HG03064 (cell line): ENCODE data around the gene POLQ.
"Not testable (repeated sequence)": the region's sequence is repeated elsewhere in the genome, so short reads cannot be mapped to it uniquely, and the experiment has no call there.

Source experiments
- ATAC-seq: cut with Tn5 transposase; IDR thresholded peaks from one replicate; pipeline ENCODE4 v1.9.1; 2021; ENCODE audit warnings: low read depth; ENCODE audit not compliant: unreplicated experiment

Gene POLQ

GRCh38 chr3:121515313-121515712, 30.5 kb downstream of the POLQ start:
- ATAC-seq = no peak

- no peak for ATAC-seq
Measured at GRCh38 chr3:121514496-121514895, 31.3 kb downstream of the POLQ start.

GRCh38 chr3:121508389-121508788, 37.4 kb downstream of the POLQ start:
- no peak for ATAC-seq

GRCh38 chr3:121505256-121505655, 40.5 kb downstream of the POLQ start:
- ATAC-seq = no peak

GRCh38 chr3:121504618-121505017, 41.2 kb downstream of the POLQ start:
- ATAC-seq = no peak

- ATAC-seq = no peak
Measured at GRCh38 chr3:121496786-121497185, 49.0 kb downstream of the POLQ start.

- no peak for ATAC-seq
Measured at GRCh38 chr3:121493431-121493830, 52.4 kb downstream of the POLQ start.

- ATAC-seq = no peak
Measured at GRCh38 chr3:121491683-121492320, 54.0 kb downstream of the POLQ start.

GRCh38 chr3:121490161-121490560, 55.6 kb downstream of the POLQ start:
- no peak for ATAC-seq

GRCh38 chr3:121488628-121489027, 57.2 kb downstream of the POLQ start:
- ATAC-seq = no peak

GRCh38 chr3:121483290-121483689, 62.5 kb downstream of the POLQ start:
- no peak for ATAC-seq

GRCh38 chr3:121482660-121483059, 63.1 kb downstream of the POLQ start:
- no peak for ATAC-seq

GRCh38 chr3:121481106-121481880, 64.5 kb downstream of the POLQ start:
- no peak for ATAC-seq

GRCh38 chr3:121477589-121477988, 68.2 kb downstream of the POLQ start:
- ATAC-seq = no peak

- ATAC-seq = no peak
Measured at GRCh38 chr3:121473001-121473400, 72.8 kb downstream of the POLQ start.

GRCh38 chr3:121467085-121467484, 78.7 kb downstream of the POLQ start:
- no peak for ATAC-seq

- ATAC-seq = no peak
Measured at GRCh38 chr3:121463745-121464144, 82.0 kb downstream of the POLQ start.

GRCh38 chr3:121462565-121462964, 83.2 kb downstream of the POLQ start:
- no peak for ATAC-seq

GRCh38 chr3:121451752-121452151, 94.0 kb downstream of the POLQ start:
- ATAC-seq = not testable (repeated sequence)

- ATAC-seq = no peak
Measured at GRCh38 chr3:121443456-121443855, 102.3 kb downstream of the POLQ start.

- ATAC-seq = no peak
Measured at GRCh38 chr3:121436641-121437040, 109.1 kb downstream of the POLQ start.

- no peak for ATAC-seq
Measured at GRCh38 chr3:121436074-121436473, 109.7 kb downstream of the POLQ start.
